T follicular helper cell (primary cell): ENCODE results near the gene ADORA1.

Experiments used
- DNase-seq: peaks from one replicate; pipeline ENCODE4 v3.0.0-alpha.2; 2020; ENCODE audit warnings: low read depth

Gene ADORA1

GRCh38 chr1:203158423-203158822 is 30.9 kb downstream of the ADORA1 start:
- DNase-seq: no peak

GRCh38 chr1:203158960-203159665 is 31.6 kb downstream of the ADORA1 start:
- no peak for DNase-seq

DNA sequence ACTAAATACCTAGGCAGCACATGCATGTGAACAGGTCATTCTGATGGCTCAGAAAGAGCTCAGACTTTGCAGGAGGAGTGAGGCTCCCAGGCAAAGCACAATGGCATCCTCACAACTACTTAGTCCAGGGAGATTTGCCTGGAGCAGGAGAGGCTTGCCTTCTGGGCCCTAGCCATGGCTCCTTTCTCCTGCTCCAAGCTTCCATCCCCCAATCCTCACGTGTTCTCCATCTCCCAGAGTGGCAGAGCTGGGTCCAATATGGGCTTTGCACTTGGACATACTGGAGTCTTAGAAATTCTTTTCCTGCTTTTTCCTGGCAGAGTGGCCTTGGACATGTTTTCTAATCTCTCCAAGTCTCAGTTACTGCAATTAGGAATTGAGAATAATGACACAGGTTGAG is 32.3 kb downstream of the ADORA1 start:
- no peak for DNase-seq

DNA sequence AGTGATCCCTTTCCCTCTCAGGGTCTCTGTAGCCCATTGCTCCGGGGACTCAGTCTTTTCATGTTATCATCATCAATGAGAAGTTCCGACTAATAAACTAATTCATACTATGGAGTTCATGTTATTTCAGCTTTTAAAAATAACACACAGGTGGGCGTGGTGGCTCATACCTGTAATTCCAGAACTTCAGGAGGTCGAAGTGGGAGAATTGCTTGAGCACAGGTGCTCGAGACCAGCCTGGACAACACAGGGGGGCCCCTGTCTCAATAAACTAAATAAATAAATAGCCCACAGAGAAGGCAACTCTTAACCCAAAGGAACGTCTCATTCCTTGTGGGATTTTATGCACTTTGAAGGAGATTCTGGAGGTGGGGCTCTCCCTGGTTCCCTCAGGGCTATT is 33.6 kb downstream of the ADORA1 start:
- no peak for DNase-seq

DNA sequence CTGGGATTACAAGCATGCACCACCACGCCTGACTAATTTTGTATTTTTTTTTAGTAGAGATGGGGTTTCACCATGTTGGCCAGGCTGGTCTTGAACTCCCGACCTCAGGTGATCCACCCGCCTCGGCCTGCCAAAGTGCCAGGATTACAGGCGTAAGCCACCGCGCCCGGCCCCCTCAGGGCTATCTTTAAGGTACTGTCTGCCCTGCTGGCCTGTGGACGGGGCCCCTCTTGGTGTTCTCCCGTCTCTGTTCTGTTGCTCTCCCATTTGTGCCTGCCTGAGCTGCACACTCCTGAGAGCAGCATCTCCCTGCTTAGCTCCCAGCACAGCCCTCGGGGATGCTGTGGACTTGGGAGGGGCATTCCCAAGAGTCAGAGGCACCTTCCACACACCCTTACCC is 34.2 kb downstream of the ADORA1 start:
- DNase-seq: no peak

DNA sequence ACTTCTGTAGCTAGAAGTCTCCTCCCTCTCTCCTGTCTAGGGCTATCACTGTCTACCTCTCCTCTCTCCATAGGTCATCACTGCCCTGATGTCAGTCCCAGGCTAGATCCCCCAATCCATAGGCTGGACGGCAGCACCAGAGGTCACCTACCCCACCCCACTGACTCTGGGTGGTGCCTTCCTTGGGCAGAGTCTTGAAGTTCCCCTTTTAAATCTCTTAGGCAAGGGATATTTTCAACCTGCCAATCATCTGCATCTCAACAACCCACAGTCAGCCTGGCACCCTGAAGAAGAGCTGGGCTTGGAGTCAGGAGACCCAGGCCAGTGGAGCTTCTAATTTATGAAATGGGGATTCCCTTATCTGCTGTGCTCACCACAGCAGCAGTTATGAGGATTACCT is 34.9 kb downstream of the ADORA1 start:
- no peak for DNase-seq

- no peak for DNase-seq
Observed at GRCh38 chr1:203163891-203164635, 36.5 kb downstream of the ADORA1 start.

DNA sequence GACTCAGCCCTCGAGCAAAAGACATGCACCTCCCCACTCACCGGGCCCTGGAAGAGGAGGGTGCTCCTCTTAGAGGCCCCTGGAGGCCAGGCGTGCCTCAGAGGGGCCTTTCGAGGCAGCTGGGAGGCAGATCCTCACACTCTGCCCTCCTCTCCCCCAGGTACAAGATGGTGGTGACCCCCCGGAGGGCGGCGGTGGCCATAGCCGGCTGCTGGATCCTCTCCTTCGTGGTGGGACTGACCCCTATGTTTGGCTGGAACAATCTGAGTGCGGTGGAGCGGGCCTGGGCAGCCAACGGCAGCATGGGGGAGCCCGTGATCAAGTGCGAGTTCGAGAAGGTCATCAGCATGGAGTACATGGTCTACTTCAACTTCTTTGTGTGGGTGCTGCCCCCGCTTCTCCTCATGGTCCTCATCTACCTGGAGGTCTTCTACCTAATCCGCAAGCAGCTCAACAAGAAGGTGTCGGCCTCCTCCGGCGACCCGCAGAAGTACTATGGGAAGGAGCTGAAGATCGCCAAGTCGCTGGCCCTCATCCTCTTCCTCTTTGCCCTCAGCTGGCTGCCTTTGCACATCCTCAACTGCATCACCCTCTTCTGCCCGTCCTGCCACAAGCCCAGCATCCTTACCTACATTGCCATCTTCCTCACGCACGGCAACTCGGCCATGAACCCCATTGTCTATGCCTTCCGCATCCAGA is 37.7 kb downstream of the ADORA1 start:
- no peak for DNase-seq

GRCh38 chr1:203165800-203166161 is 38.3 kb downstream of the ADORA1 start:
- DNase-seq: no peak

- DNase-seq: no peak
Observed at GRCh38 chr1:203166192-203166940, 38.8 kb downstream of the ADORA1 start.

DNA sequence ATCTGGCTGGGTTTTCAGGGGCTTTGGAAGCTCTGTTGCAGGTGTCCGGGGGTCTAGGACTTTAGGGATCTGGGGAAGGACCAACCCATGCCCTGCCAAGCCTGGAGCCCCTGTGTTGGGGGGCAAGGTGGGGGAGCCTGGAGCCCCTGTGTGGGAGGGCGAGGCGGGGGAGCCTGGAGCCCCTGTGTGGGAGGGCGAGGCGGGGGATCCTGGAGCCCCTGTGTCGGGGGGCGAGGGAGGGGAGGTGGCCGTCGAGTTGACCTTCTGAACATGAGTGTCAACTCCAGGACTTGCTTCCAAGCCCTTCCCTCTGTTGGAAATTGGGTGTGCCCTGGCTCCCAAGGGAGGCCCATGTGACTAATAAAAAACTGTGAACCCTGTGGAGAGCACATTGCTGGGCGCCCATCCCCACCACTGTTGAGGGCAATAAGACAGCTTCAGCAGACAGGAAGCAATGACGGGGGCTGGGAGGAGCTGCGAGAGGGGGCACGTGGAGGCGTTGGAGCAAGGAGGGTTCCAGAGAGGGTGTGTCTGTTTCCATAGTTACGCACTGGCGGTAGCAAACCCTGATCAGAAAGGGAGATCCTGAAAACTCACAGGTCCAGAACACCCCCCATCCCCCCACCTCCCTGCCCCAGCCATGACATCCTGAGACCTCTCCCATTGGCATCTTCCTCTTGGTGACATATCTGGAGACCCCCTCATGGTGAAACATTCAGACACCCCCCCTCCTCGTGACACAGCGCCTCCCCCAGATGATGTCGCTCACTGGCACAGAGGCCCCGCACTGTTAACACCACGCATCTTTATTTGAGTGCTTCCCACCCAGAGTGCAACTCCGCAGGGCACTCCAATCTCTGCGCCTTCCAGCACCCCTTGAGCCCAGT is 39.7 kb downstream of the ADORA1 start:
- DNase-seq: no peak

DNA sequence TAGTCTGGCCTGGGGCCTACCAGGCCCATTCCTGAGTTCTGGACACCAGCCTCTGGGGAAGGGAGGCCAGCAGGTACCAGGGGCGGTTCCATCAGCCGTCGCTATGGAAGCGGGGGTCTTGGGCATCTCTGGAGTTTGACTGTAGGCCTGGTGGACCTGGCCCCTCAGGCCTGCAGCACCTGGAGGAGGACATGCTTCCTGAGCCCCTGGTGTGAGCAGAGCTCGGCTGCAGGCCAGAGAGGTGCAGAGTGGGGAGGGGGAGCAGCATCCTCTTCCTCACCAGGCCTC is 40.3 kb downstream of the ADORA1 start:
- DNase-seq: no peak

DNA sequence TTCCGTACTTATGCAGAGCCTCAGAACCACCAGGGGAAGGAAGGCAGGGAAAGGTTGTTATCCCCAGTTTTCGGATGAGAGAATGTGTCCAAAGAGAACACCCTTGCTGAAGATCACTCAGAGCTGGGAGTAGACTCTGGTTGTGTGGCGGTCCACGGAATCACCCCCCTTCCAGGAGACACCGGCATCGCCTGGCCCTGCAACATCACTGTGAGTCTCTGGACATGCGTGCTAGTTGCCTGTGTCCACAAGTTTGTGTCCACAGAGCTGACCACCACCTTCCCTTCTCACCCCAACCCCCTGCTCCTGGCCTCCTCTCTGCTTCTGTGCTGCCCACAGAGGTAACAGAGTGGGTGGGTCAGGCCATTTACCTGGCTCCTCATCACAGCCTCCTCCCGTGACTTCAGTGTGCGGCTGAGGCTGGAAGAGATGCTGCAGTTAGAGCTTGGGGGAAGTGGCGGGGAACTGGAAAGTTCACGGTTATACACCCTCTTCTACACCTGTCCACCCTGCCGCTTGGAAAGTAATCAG is 40.8 kb downstream of the ADORA1 start:
- DNase-seq: no peak

- no peak for DNase-seq
Observed at GRCh38 chr1:203168991-203169390, 41.5 kb downstream of the ADORA1 start.

DNA sequence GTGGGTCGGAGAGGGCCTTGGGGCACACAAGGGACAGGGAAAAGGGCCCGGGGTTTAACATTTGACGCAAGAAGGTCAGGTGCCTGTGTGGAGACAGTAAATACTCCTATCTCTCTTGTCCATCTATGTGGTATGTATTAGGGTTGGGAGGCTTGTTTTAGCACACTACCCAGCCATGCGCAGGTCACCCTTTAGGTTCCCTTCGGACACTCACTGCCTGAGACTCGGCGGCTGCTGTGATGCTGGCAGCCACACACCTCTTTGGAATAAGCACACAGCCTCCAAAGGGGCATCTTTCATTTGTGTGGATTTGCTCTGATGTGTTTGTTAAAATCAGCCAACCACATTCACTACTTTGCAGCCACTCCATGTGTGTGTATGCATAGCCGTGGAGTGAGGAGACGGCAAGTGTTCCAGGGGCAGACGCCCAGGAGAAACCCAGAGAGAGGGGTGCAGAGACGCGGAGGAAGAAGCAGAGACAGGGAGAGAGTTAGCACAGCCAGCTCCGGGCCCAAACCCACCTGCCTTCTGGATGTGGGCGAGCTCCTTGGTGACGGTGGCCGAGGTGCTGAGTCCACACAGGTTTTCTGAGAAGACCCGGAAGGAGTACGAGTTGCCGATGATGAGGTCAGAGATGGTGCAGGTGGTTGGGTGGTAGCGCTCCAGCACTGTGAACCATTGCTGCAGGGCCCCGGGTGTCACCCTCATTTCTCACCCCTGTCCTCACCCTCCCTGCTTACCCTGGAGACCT is 42.4 kb downstream of the ADORA1 start:
- DNase-seq: no peak

- DNase-seq: no peak
Observed at GRCh38 chr1:203170625-203171330, 43.3 kb downstream of the ADORA1 start.

GRCh38 chr1:203171341-203172183 is 44.0 kb downstream of the ADORA1 start:
- DNase-seq: no peak

GRCh38 chr1:203172184-203173010 is 44.9 kb downstream of the ADORA1 start:
- DNase-seq: peak; percentile 20
